Testis (tissue), 3 donors: ENCODE measurements around the gene RAD9A. TPM values are rescaled to one million over a fixed set of nuclear protein-coding genes. Genes with fewer than 3 reads are reported as not detected.

Experiments used
- DNase-seq: peaks from one replicate; pipeline ENCODE4 v3.0.0-alpha.2; 2019
- H3K27ac ChIP-seq, 2 donors: fragments of 200-600 bp; sonication (generic); one replicate each; pipeline ENCODE4 v1.5.1; 2019
- H3K27me3 ChIP-seq: fragments of 200-600 bp; sonication (generic); one replicate; pipeline ENCODE4 v1.5.1; 2019
- H3K36me3 ChIP-seq: fragments of 200-600 bp; sonication (generic); one replicate; pipeline ENCODE4 v1.5.1; 2017; ENCODE audit warnings: low read depth; ENCODE audit errors: missing control alignments
- H3K4me1 ChIP-seq: fragments of 200-600 bp; sonication (generic); one replicate; pipeline ENCODE4 v1.5.1; 2019
- H3K4me3 ChIP-seq, 2 donors: fragments of 200-600 bp; sonication (generic); one replicate each; pipeline ENCODE4 v1.5.1; 2017 to 2019
- H3K9me3 ChIP-seq: fragments of 200-600 bp; sonication (generic); one replicate; pipeline ENCODE4 v1.5.1; 2017
- CTCF ChIP-seq, 3 experiments: fragments of 450-650 bp in 2 of 3; fragments of 200-600 bp in 1 of 3; sonication (generic) in 1 of 3; IDR thresholded peaks; one replicate each; pipeline ENCODE4 v1.5.1; 2016 to 2019; ENCODE audit warnings: antibody characterized with exemption in 3 of 3, mild to moderate bottlenecking in 2 of 3, moderate library complexity in 1 of 3
- POLR2A ChIP-seq: fragments of 450-650 bp; IDR thresholded peaks from one replicate; pipeline ENCODE4 v1.6.1; 2017; ENCODE audit warnings: antibody characterized with exemption, mild to moderate bottlenecking, moderate library complexity
- WGBS, 2 donors: methylation state at CpG; one replicate each; pipeline ENCODE4 v1.1.5; 2018; 5-methylcytosine and 5-hydroxymethylcytosine counted together
- intact Hi-C: fragments of 100-400 bp; cut with DNase I; formaldehyde crosslinking; loops from one replicate; pipeline ENCODE4 v1.15.1; 2023; ENCODE audit warnings: low total_unique reads
- polyA plus RNA-seq: library from polyadenylated mRNA; stranded (reverse); fragments of 350-450 nt; fragmentation: Illumina TruSeq; extraction: RNeasy Lipid Tissue Mini Kit (QIAGEN cat#74804); gene quantifications from one replicate; pipeline ENCODE4 v1.2.3, GENCODE V29; 2014; ENCODE audit warnings: low read depth, low replicate concordance; ENCODE audit not compliant: insufficient read depth
- total RNA-seq, 2 donors: library from RNA; depleted of rRNA; stranded (reverse); fragments of >200 nt; gene quantifications; one replicate each; pipeline ENCODE4 v1.2.3, GENCODE V29; 2016

The RAD9A gene
- total and polyA plus RNA-seq, 3 donors from 2014 or later: 25.7 to 46.2 (median 35.8) TPM

DNA sequence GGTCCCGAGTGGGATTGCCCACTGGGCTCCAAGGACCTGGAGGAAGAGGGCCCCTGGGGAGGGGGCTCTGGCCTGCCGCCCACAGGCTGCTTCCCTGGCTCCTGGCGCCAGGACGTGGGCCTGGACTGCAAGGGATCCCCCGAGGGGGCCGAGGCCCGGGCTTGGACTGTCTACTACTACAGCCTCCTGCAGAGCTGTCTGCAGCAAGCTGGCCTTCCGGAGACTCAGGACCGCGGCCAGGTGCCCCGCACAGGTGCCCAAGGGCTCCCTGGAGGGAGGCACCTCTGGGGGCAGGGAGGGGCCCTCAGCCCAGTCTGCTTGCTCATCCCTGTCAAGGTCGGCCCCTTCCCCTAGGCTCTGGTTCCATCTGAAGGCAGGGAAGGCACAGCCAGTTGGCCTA is 25.6 kb downstream of the RAD9A start:
- WGBS, 2 donors: 88 to 92% methylated on average over 1 to 10 of the region's 12 CpGs
- TF ChIP-seq CTCF (IDR thresholded peaks at IDR 0.05) (no peak), POLR2A (no peak)
- peaks cover 16% of the 10 kb centered on the region for H3K4me1 ChIP-seq

GRCh38 chr11:67418476-67419281 is 26.9 kb downstream of the RAD9A start:
- no peaks in the 10 kb centered on the region for H3K9me3 ChIP-seq
- TF ChIP-seq POLR2A (no peak), CTCF (IDR thresholded peaks at IDR 0.05) (no peak)
- H3K4me3 ChIP-seq: no peak overlapping the region
- intact Hi-C loops: no loop called here
- no peak overlapping the region for H3K27ac ChIP-seq
- no peak for DNase-seq
- WGBS, 2 donors: 75 to 77% methylated on average over 17 to 26 of the region's 26 CpGs
- H3K27me3 ChIP-seq: no peaks in the 10 kb centered on the region
- H3K36me3 ChIP-seq: no peaks in the 10 kb centered on the region
- H3K4me1 ChIP-seq: peaks cover 11% of the 10 kb centered on the region

More for the DNA sequence above, 25.6 kb downstream of the RAD9A start:
- no peaks in the 10 kb centered on the region for H3K36me3 ChIP-seq
- no peak overlapping the region for H3K4me3 ChIP-seq
- no peaks in the 10 kb centered on the region for H3K9me3 ChIP-seq
- H3K27me3 ChIP-seq: no peaks in the 10 kb centered on the region
- intact Hi-C loops: no loop called here
- H3K27ac ChIP-seq: no peak overlapping the region
- DNase-seq: no peak

DNA sequence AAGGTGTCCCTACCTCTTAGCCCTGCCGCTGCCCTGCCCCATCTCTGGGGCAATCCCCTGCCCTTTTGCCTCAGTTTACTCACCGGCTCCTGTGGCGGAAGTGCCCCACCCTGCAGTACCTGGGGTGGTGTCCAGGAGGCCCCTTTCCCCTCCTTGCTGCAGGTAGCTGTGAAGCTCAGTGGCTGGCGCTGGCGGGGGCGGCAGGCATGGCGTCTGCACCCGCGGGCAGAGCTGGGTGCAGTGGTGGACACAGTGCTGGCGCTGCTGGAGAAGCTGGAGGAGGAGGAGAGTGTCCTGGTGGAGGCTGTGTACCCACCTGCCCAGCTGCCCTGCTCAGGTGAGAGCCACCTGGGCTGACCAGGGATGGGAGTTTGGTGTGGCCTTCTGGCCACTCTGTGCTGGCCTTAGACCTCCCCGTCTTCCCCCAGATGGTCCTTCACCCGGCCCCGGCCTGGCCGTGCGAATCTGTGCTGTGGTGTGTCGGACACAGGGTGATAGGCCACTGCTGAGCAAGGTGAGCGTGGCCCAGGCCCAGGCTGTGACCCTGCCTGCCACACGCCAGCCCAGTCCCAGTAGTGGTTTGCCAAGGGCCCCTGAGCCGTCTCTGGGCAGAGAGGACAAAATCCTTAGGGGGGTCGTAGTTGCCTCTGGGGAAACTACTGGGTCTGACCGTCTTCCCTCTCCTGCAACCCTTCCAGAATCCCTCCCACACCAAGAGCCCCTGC is 27.7 kb downstream of the RAD9A start:
- intact Hi-C loops: no loop called here
- no peak for DNase-seq
- H3K27me3 ChIP-seq: no peaks in the 10 kb centered on the region
- TF ChIP-seq CTCF (IDR thresholded peaks at IDR 0.05) (no peak), POLR2A (no peak)
- H3K9me3 ChIP-seq: no peaks in the 10 kb centered on the region
- no peaks in the 10 kb centered on the region for H3K36me3 ChIP-seq
- 88 to 95% methylated on average over 8 to 21 of the region's 21 CpGs for WGBS, 2 donors
- no peak overlapping the region for H3K27ac ChIP-seq
- no peak overlapping the region for H3K4me3 ChIP-seq
- peaks cover 11% of the 10 kb centered on the region for H3K4me1 ChIP-seq

DNA sequence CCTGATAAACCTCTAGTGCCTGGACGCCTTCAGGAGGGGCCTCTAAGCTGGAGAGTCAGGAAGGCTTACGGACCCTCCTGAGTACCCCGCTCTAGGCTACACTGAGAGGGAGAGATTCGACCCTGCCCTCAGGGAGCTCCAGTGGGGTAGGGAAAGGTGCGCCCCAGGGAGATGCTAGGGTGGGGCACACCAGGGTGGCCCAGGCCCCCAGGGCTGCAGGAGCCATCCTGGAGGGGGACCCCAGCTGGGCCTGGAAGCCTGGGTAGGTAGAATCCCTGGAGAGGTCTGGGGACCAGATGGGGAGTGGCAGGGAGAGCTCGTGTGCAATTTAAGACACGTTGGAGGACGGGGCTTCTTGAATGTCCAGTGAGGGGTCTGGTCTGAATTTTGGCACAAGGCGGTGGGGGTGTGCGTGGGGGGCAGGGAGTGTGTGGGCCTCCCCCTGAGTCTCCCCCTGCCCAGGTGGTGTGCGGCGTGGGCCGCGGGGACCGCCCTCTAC is 28.4 kb downstream of the RAD9A start:
- Histone ChIP-seq H3K27ac (peak overlapping the region in 1 of 2 donors; percentile 83), H3K4me3 (peak overlapping the region; percentile 27 to 63), H3K4me1 (peaks cover 9% of the 10 kb centered on the region), H3K9me3 (no peaks in the 10 kb centered on the region), H3K36me3 (no peaks in the 10 kb centered on the region), H3K27me3 (no peaks in the 10 kb centered on the region)
- 14 to 35% methylated on average over 10 to 15 of the region's 15 CpGs for WGBS, 2 donors
- TF ChIP-seq CTCF (IDR thresholded peaks at IDR 0.05) (no peak), POLR2A (no peak)
- no peak for DNase-seq
- intact Hi-C loops: no loop called here
